Prostate gland (tissue), 2 donors: ENCODE data around the gene LCN12. TPM values are rescaled to one million over a fixed set of nuclear protein-coding genes. Genes with fewer than 3 reads are reported as not detected.

Source experiments
- DNase-seq: peaks from one replicate; pipeline ENCODE4 v3.0.0-alpha.2; 2019; ENCODE audit warnings: low spot score
- H3K27ac ChIP-seq, 2 donors: fragments of 200-600 bp; sonication (generic); 2 replicates each; pipeline ENCODE4 v1.5.1; 2017 to 2019
- H3K27me3 ChIP-seq: fragments of 200-600 bp; sonication (generic); replicated peaks from 2 replicates; pipeline ENCODE4 v1.5.1; 2019; ENCODE audit not compliant: insufficient read depth
- H3K36me3 ChIP-seq, 2 donors: fragments of 200-600 bp; sonication (generic); 1 replicate in 1 of 2; 2 replicates in 1 of 2; pipeline versions ENCODE4 v1.5.1 to v1.8.1; 2017 to 2019
- H3K4me1 ChIP-seq: fragments of 200-600 bp; sonication (generic); replicated peaks from 2 replicates; pipeline ENCODE4 v1.5.1; 2019
- H3K4me3 ChIP-seq, 2 donors: fragments of 200-600 bp; sonication (generic); 2 replicates each; pipeline ENCODE4 v1.5.1; 2017 to 2019
- H3K9me3 ChIP-seq: fragments of 200-600 bp; sonication (generic); 2 replicates; pipeline ENCODE4 v1.5.1; 2017
- CTCF ChIP-seq, 4 experiments: fragments of 200-600 bp in 2 of 4; fragments of 450-650 bp in 2 of 4; sonication (generic) in 2 of 4; IDR thresholded peaks; 1 replicate in 3 of 4; 2 replicates in 1 of 4; pipeline ENCODE4 v1.5.1; 2016 to 2019; ENCODE audit warnings: antibody characterized with exemption in 4 of 4, mild to moderate bottlenecking in 2 of 4, moderate library complexity in 2 of 4
- POLR2A ChIP-seq: fragments of 450-650 bp; IDR thresholded peaks from one replicate; pipeline ENCODE4 v1.6.1; 2016; ENCODE audit warnings: antibody characterized with exemption, mild to moderate bottlenecking
- POLR2AphosphoS5 ChIP-seq: sonication (generic); formaldehyde crosslinking; IDR thresholded peaks from one replicate; pipeline ENCODE4 v1.6.1; 2017; ENCODE audit warnings: antibody characterized with exemption
- WGBS: methylation state at CpG from one replicate; pipeline ENCODE4 v1.1.5; 2018; 5-methylcytosine and 5-hydroxymethylcytosine counted together
- intact Hi-C: fragments of 100-400 bp; cut with DNase I; formaldehyde crosslinking; loops from one replicate; pipeline ENCODE4 v1.14.2; 2022
- total RNA-seq, 2 donors: library from RNA; depleted of rRNA; stranded (reverse); fragments of >200 nt; gene quantifications; one replicate each; pipeline ENCODE4 v1.1.0, GENCODE V29; 2016

LCN12 gene
- total RNA-seq, 2 donors from 2014 or later: 4.1 to 13.7 TPM

GRCh38 chr9:136978073-136978864 is 26.2 kb downstream of the LCN12 start:
- no peaks in the 10 kb centered on the region for H3K27me3 ChIP-seq
- no peaks in the 10 kb centered on the region for H3K9me3 ChIP-seq
- 0% methylated on average over 25 of the region's 78 CpGs for WGBS
- no peak for TF ChIP-seq POLR2A
- TF ChIP-seq CTCF (IDR thresholded peaks at IDR 0.05): peak in 1 of 4 experiments; percentile 7
- TF ChIP-seq POLR2AphosphoS5: peak; percentile 6
- peak overlapping the region; percentile 25 to 41 for H3K4me3 ChIP-seq
- peak overlapping the region; percentile 60 to 61 for H3K27ac ChIP-seq
- intact Hi-C loops: no loop called here
- H3K36me3 ChIP-seq: no peaks in the 10 kb centered on the region
- H3K4me1 ChIP-seq: no peaks in the 10 kb centered on the region
- peak; percentile 45 for DNase-seq

GRCh38 chr9:136978865-136979544 is 26.9 kb downstream of the LCN12 start:
- TF ChIP-seq POLR2A (no peak), POLR2AphosphoS5 (no peak), CTCF (IDR thresholded peaks at IDR 0.05) (no peak)
- WGBS: 61% methylated on average over 30 of the region's 41 CpGs
- no peaks in the 10 kb centered on the region for H3K9me3 ChIP-seq
- H3K36me3 ChIP-seq: no peaks in the 10 kb centered on the region
- no peak overlapping the region for H3K4me3 ChIP-seq
- intact Hi-C loops: no loop called here
- H3K27ac ChIP-seq: no peak overlapping the region
- no peaks in the 10 kb centered on the region for H3K4me1 ChIP-seq
- DNase-seq: no peak
- H3K27me3 ChIP-seq: no peaks in the 10 kb centered on the region

- Histone ChIP-seq H3K27ac (no peak overlapping the region), H3K36me3 (no peaks in the 10 kb centered on the region), H3K4me3 (no peak overlapping the region), H3K9me3 (no peaks in the 10 kb centered on the region), H3K4me1 (no peaks in the 10 kb centered on the region), H3K27me3 (peaks cover 1% of the 10 kb centered on the region)
- TF ChIP-seq CTCF (IDR thresholded peaks at IDR 0.05): no peak
- no peak for TF ChIP-seq POLR2AphosphoS5
- no peak for TF ChIP-seq POLR2A
- intact Hi-C loops: no loop called here
- no peak for DNase-seq
- 87% methylated on average over 20 of the region's 26 CpGs for WGBS
These were observed 27.9 kb downstream of the LCN12 start for GRCh38 chr9:136979769-136980587.

DNA sequence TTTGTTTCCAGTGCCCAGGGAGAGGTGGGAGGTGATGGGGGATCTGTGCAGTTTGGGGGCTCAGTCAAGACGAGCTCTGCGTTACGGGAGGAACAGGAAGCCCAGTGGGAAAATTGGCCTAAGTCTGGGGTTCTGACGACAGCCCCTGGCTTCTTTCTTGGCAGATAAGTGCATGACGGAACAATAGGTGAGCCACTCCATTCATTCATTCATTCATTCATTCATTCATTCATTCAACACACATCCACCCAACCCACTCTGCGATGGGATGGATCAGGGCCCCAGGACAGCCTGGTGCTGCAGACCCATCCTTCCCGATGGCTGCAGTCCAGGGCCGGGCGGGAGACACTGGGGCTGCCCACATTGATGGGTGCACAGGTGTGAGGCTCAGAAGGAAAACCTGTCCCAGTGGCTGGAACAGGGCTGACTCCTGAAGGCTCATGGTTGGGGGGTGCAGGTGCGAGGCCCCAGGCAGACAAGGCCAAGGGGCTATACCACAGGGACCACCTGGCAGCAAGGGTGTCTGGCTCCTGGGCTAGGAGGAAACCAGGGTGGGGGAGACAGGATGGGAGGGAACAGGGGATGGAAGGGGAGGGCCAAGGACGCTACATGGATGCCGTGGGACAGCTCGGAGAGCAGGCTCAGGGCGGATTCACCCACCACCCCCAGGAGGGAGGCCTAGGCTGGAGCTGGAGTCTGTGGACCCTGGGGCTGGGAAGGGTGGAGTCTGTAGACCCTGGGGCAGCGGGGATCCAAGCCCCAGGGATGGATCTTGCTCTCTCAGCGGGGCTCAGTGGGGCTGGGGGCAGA is 28.8 kb downstream of the LCN12 start:
- DNase-seq: no peak
- WGBS: 93% methylated on average over 16 of the region's 16 CpGs
- H3K27me3 ChIP-seq: peaks cover 1% of the 10 kb centered on the region
- no peak overlapping the region for H3K4me3 ChIP-seq
- no peaks in the 10 kb centered on the region for H3K9me3 ChIP-seq
- intact Hi-C loops: no loop called here
- no peaks in the 10 kb centered on the region for H3K4me1 ChIP-seq
- H3K36me3 ChIP-seq: no peaks in the 10 kb centered on the region
- no peak for TF ChIP-seq POLR2A
- no peak for TF ChIP-seq CTCF (IDR thresholded peaks at IDR 0.05)
- no peak for TF ChIP-seq POLR2AphosphoS5
- no peak overlapping the region for H3K27ac ChIP-seq
